ENCODE results near the gene FADS2.
A peak's percentile ranks its signal among the peaks of the same experiment; 100 is the strongest.
"Not testable (repeated sequence)": the region's sequence is repeated elsewhere in the genome, so short reads cannot be mapped to it uniquely, and the experiment has no call there.

FADS2 gene

DNA sequence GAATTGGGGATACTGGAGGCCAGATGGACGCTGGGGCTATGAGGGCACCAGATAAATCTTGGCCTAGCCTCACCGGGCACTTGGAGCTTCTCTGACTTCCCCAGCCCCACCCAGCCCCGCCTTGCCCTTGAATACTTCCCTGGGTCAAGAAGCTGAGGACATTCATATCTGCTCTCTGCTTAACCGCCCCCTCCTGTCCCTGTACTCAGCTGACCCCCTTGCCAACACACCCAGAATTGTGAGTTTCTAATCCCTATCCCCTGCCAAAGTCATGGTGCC lies 41.3 kb downstream of the FADS2 start:
- no peak for DNase-seq

DNA sequence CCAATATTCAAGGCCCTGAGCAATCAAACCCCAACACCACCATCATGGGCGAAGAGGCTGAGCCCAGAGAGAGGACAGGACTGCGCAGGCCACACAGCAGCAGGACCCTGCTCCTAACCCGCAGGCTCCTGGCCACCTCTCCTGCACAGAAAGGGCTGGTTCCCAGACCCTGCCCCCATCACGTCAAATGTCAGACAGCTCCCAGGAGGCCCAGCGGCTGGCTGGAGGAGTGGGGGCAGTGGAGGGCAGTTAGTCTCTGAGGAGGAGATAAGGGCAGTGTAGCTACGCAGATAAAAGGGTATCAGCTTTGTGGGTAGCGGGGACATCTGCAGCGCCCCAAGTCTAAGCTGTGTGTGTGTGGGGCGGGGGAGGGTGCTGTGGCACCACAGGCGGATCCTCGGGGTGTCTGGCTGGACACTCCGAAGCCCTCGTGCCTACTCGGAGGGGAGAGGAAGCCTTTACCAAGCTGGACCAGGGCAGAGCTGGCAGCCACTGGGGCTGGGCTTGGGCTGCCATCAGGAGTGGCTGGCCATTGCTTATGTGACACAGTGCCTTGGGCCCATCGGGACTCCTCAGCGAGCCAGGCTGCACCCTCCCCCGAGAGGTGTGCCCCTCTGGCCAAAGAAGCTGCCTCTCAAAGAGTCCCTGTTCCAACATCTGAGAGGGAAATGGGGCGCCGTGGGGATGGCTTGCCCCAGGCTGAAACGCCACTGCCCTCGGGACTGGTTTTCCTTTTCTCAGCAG lies 41.8 kb downstream of the FADS2 start:
- no peak for DNase-seq

DNA sequence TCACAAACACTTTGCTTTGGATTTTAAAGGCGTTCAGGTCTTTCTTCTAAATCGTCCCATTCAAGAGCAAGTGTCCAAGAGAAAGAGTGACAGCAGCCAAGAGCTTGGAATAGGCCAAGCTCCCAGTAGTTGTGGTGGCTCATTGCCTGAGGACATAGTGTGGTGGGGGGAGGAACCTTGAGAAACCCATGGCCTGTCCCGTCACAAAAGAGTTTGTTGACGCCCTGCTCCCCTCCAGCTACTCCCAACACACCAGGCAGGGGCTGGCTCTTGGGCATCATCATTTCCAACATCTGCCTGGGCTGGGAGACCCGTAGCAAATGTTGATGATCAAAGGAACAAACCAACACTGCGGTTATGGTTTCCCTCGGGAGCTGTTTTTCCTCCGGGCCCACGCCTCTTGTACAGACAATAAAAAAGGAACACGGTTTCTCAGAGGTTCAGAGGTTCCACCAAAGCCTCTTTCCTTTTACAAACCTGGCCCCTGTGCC lies 42.5 kb downstream of the FADS2 start:
- DNase-seq = no peak

DNA sequence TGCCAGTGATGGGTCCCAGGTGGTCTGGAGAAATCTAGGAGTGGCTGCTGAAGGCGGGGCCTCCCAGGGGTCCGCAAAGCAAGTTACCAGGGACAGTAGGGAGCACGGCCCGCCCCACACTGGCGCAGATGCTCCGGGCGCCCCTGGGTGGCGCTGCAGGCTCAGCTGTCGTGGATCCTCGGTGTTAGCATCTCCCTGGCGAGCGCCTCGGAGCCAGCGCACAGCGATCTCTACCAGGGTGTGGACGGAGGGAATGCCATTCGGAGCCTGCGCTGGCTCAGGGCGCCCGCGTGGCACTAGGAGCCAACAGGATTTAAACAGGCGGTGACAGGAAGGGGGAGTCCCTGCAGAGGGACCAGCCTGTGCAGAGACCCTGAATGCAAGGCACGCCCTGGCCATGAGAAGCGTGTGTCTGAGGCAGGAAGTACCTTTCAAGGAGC lies 43.1 kb downstream of the FADS2 start:
- peak; percentile 45 for DNase-seq

DNA sequence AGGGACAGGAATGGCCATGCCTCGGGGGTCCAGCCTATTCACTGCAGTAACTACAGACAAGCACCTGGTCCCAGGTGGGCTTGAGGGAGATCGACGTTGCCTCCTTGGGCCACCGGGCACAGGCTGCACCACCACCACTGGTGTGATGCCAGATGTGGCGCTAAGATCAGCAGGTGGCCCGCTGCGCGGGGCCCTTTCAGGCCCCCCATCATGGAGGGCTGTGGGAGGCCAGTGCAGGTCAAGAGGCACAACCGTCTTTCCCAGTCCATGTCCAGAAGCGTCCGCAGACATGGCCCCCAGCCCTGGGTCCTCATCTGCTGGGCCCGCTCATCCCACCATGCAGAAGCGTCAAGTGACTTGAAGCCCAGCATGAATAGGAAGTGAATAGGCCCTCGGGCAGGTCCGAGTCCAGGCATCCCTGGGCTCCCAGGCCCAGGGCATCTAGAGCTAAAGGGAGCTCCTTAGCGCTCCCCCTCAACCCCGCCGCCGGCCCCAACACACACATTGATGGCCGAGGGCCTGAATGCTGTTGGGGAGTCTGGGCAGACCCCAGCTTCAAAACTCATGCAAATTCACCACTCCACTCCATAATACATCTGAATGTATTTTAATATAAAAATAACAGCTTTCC lies 45.0 kb downstream of the FADS2 start:
- DNase-seq = no peak

DNA sequence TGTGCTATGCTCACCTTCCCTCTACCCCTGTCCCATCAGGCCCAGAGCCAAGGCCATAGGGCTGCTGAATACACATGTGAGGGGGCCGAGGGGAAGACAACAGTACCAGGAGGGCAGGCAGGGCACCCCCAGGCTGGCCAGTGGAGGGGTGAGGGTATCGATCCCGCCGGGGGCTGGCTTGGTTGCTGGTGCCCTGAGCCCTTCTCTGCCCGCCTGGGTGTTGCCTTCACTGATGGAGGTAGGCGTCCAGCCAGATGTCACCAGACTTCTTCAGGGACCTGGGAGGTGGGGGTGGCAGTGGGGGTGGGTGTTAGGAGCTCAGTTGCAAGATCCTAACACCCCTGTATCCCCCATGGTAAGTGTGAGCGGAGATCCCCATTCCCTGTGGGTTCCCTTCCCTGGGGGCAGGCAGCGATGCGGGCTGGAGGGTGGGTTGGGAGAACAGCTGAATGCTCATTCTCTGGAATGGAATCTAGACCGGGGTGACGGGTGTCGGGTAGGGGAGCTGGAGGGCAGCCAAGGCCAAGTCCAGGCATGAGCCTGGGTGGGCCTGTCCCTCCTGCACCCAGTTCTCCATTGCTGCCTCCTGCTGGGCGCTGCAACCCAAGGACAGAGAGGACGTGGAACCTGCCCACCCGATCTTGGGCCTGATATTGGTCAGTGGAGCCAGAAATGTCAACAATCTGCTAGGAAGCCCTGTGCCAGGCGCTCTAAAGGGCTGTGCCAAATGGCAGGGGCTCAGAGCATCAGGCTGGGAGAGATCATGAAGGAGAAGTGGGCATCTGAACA lies 45.7 kb downstream of the FADS2 start:
- no peak for DNase-seq

DNA sequence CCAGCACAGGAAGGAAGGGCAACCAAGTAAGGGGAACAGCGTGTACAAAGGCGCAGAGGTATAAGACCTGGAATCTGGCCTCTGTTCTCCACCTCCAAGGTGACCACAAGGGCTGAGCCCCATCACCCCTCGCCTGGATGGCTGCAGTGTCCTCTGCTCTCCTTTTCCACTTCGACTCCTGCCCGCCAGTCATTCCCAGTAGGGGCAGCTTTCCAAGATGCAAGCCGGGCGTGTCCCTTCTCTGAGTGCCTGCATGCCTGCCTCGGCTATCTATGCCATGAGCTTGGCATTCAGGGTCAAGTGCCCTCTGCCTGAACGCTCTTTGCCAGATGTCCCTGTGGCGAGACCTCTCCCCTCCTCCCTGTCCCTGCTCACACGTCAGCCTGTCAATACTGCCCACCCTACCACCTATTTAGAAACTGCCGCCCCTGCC lies 46.3 kb downstream of the FADS2 start:
- DNase-seq = no peak

DNA sequence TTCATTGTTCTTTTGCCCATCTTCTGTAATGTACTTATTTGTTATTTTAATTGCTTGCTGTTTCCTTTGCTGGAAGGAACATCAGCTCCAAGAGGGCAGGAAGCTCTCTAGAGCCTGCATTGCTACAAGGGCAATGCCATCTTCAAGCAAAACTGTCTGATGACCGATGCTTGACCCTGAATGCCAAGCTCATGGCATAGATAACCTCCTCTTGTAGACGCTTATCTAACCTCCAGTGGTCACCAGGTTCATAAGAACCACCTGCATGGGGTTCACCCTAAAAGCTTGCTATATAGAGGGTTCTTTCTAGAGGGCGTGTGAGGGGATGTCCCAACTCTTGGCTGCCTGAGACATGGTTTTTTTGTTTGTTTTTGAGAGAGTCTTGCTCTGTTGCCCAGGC lies 46.8 kb downstream of the FADS2 start:
- no peak for DNase-seq

DNA sequence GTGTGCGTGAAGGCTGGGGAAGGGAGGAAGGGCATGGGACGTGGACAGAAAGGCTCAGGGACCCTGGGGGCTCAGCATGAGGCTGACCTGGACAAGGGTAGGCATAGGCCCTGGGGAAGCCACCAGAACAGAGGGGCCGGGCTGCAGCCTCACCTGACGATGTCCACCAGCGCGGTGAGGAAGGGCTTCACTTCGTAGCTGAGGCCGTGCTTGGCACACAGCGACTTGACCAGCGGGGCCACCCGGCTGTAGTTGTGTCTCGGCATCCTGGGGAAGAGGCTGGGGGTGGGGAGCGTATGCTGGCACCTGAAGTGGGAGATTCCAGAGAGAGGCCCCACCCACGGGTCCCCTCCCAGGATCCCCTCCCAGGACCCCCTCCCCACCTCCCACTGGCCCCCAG lies 47.6 kb downstream of the FADS2 start:
- no peak for DNase-seq

DNA sequence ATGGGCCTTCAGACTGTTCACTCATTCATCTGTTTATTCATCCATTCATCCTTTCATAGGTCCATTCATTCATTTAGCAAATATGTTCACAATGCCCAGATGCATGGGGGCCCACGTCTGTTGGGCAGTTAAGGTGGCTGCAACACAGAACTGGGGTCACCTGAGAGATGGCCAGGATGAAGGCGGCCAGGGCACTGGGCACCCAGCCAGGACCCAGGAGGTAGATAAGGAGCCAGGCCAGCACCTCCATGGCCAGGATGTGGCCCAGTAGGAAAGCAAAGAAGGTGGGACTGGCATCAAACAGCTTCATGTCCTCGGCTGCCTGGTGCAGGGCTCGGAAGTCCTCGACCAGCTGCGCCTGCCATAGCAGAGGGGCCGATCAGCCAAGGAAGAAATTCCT lies 51.1 kb downstream of the FADS2 start:
- DNase-seq = no peak

DNA sequence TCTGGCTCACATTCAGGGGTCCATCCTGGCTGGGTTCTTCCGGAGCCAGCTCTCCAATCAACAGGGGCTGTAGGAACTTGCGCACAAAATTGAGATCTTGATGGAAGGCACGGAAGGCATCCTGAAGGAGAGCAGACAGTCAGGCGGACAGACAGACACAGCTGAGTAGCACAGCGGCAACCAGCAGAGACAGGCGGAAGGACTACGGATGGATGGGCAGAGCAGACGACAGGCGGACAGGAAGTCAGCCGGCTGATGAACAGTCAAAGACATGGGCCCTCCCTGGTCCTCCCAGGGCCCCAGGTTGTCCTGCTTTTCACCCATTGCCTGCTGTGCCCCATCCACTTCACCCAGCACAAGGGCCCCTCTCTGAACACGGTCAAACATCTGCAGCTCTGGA lies 51.9 kb downstream of the FADS2 start:
- no peak for DNase-seq

DNA sequence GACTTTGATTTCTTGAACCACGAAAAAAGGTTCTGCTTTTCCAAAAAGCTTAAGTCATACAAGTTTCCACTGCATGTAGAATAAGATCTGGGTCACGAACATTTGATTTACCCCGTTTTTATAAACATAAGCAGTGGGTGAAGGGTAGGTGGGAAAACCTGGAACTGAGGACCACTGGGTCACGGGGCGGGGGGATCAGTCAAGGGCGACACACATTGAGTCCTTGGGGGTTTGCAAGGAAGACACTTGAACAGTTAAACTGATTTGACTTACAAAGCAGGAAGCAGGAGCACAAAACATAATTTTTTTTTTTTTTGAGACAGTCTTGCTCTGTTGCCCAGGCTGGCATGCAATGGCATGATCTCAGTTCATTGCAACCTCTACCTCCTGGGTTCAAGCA lies 52.4 kb downstream of the FADS2 start:
- no peak for DNase-seq

DNA sequence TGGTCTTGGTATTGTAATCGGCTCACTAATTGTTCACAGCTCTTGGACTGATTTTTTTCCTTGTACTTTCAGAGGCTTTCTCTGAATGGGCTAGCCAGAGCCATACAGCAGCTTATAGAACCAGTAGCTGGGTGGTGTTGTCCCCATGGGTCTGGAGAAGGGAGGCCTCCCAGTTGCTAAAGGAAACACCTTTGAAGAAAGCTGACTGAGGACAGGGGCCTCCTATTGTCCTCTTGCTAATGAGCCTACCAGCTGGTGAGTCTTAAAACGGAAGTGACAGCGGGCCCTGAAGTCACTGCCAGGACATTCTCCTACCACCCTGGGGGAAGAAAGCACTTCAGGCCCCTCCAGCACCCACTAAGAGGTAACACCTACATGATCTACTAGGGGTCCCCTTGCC lies 53.3 kb downstream of the FADS2 start:
- DNase-seq = no peak

DNA sequence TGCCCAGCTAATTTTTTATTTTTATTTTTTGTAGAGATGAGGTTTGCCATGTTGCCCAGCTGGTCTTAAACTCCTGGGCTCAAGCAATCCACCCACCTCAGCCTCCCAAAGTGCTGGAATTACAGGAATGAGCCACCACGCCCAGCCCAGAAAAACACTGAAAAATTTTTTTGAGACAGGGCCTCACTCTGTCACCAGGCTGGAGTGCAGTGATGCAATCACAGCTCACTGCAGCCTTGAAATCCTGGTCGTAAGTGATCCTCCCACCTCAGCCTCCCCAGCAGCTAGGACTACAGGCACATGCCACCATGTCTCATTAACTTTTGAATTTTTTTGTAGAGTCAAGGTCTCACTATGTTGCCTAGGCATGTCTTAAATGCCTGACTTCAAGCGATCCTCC lies 54.2 kb downstream of the FADS2 start:
- DNase-seq = not testable (repeated sequence)

DNA sequence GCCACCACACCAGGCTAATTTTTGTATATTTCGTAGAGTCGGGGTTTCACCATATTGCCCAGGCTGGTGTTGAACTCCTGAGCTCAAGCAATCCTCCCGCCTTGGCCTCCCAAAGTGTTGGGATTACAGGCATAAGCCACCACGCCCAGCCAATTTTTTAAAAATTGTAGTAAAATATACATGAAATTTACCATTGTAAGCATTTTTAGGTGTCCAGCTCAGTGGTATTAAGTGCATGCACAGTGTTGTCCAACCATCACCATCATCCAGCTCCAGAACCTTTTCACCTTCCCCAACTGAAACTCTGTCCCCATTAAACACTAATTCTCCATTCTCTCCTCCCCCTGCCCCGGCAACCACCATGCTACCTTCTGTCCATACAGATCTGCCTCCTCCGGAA lies 54.8 kb downstream of the FADS2 start:
- DNase-seq = no peak

DNA sequence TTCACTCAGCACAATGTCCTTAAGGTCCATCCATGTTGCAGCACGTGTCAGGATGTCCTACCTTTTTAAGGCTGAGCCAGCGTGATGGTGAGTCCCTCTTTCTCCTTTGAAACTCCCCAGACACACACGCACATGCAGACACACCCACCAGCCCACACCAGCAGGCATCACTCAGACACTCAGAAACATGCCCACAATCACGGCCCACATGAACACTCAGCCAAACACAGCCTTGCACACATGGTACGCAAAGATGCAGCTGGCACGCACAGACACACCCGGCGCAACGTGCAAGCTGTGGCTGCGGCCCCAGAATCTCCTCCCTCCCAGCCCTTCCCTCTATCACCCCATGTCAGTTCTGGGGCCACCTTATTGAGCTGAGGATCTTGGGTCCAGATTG lies 55.2 kb downstream of the FADS2 start:
- no peak for DNase-seq

DNA sequence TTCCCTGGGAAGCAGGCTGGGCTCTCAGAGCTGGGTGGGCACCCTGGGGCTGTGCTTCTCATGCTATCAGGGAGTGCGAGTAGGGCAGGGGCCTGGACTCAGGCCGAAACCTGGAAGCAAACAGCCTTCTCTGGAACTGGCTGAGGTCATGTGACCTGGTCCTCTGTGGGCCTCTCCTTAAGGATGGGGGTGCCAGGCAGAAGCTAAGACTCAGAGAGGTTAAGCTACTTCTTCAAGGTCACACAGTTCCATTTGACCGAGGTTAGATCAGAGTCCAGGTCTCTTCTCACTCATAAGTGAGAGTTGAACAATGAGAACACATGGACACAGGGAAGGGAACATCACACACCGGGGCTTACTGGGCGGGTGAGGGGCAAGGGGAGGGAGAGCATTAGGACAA lies 55.8 kb downstream of the FADS2 start:
- DNase-seq = no peak

DNA sequence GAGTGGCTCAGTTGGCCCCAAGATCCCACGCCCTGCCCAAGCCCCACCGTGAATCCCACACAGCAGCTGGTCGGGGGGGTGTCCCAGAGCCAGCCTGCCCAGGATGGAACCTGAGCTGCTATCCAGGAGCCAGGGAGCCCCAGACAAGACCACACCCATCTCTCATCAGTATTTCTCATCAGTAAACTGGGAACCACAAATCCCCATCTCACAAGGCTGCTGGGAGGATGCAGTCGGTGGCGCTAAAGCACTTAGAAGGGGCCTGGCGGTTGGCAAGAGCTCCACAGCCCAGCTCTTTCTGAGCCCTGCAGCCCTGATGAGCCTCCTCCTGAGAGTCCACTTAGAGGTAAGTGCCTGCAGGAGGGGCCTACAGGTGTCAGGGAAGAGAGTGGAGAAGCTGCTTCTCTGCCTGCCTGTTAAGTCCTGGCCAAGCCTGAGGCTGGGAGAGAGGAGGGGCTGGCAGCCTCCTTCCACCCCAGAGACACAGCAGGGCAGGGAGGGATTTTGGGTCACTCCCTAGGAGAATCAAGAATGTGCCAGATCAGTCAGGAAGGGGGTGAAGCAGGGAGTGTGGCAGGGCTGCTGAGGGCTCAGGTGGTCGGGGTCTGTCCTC lies 57.2 kb downstream of the FADS2 start:
- DNase-seq = no peak

DNA sequence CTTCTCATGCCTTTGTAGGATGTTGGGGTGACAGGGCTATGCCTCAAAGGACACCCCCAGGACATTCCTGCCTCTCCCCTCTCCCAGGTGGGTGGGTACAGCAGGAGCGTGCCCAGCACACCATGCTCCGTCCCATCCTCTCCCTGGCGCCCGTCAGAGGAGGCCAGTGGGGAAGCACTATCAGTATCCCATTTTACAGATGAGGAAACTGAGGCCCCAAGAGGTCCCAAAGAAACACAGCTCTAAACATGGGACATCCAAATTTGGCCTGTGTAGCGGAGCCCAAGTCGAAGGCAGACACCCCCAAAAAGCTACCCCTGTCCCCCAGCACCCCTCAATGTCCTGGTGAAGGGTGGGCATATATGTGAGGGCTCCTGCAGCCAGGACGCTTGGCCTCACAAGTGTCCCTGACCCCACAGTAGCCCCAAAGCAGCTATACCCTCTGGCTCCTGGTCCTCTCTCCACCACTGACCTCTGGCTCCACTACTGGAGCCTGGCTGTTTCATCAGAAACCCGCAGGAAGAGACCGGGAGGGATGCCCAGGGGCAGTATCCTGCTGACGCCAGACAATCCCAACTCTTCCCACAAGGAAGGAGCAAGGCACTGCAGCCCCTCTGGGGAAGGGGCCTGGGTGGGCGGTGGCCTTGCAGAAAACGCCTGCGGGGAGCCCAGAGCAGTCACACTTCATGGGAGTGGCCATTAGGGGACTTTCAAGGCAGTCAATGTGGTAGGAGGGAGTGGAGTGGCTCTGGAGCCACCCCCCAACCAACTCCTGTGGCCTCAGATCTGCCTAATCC lies 57.9 kb downstream of the FADS2 start:
- no peak for DNase-seq

DNA sequence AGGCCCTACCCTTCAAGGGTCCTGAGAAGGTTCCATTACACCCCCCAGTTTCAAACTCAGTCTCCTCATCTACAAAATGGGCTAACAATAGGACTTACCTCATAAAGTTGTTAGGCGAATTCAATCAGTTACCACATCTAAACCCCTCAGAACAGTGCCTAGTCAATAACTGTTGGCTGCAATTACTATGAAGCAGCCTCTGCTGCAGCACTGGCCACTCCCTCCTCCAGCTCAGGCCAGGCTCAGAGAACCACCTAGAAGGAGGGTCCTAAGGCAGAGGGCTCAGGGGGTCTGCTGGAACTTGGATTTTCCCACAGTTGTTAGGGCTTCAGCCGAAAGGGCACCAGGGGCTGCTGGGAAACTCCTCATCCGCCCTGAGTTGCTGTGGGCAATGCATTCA lies 58.5 kb downstream of the FADS2 start:
- DNase-seq = no peak

DNA sequence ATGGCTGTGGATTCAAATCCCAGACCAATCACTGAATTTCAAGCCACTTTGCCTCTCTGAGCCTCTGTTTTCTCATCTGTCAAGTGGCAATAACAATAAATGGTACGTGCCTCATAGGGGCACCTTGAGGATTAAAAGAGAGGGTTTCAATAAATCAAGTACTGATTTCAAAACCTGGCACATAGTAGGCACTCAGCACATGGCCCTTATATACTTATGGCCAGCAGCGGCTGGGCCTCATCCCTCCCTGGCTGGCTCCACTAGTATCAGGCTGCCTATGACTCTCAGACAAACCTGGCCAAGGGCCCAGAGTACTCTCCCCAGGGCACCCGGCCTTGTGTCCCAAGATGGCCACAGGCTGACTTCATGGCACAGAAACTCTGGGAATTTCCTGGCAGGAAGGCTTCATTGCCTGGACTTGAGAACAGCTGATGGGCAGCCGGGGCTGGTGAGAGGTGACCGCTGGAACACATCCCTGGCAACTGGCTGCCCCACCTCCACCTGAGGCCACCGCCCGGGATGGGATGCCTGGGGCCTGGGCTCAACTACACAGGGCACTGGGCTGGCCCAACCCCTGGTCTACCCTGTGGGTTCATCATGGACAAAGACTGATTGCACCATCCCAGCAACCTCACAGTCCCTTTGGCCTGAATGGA lies 59.9 kb downstream of the FADS2 start:
- DNase-seq = no peak

DNA sequence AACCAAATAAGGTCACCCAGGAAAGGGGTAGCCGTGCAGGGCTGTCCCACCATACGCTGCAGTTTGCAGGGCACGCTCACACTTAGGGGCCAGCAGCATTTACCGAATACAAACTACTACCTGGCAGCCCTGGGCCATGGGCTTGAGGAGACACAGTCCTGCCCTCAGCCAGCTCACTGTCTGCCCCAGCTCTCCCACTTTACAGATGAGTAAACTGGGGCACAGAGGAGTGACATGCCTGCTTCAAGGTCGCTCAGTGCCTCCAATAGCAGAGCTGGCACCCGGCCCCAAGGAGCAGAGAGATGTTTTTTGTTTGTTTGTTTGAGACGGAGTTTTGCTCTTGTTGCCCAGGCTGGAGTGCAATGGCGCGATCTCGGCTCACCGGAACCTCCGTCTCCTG lies 60.5 kb downstream of the FADS2 start:
- DNase-seq = no peak

Data from central memory CD4-positive, alpha-beta T cell (primary cell).